PC-9 (cell line): Measurements from ENCODE around the gene ZDHHC6.

Experiments
- CTCF ChIP-seq: fragments of 200-600 bp; sonication (generic); conservative IDR thresholded peaks from 2 replicates; pipeline ENCODE4 v1.6.1; 2017; ENCODE audit warnings: mixed run types, antibody characterized with exemption, mild to moderate bottlenecking, moderate library complexity
- EZH2 ChIP-seq: fragments of 200-600 bp; sonication (generic); IDR thresholded peaks from 2 replicates; pipeline ENCODE4 v1.8.0; 2017; ENCODE audit warnings: antibody characterized with exemption, low read depth

- TF ChIP-seq EZH2 (no peak), CTCF (no peak)
Measured at GRCh38 chr10:112442063-112442462, 4.7 kb downstream of the ZDHHC6 start.
